SU-DHL-6 (cell line): Measurements from ENCODE around the gene MMEL1.

Experiments
- CTCF ChIP-seq: fragments of 200-600 bp; sonication (generic); IDR thresholded peaks from one replicate; pipeline ENCODE4 v1.5.1; 2017; ENCODE audit warnings: antibody characterized with exemption, mild to moderate bottlenecking, low read length, moderate library complexity; ENCODE audit not compliant: insufficient read depth, poor library complexity, severe bottlenecking
- EZH2phosphoT487 ChIP-seq: fragments of 200-600 bp; sonication (generic), shearing (Covaris generic); conservative IDR thresholded peaks from 2 replicates; pipeline ENCODE4 v1.6.1; 2018; ENCODE audit warnings: mild to moderate bottlenecking, antibody characterized with exemption, low read length, moderate library complexity, mixed read lengths

GRCh38 chr1:2543543-2544092 is 89.2 kb downstream of the MMEL1 start:
- TF ChIP-seq CTCF, result no peak
- TF ChIP-seq EZH2phosphoT487, result no peak
